NCI-H2029 treated with DMSO at 0.1 percent for 48 hours (cell line): ENCODE measurements around the gene GFOD2.
"Not testable (repeated sequence)": the region's sequence is repeated elsewhere in the genome, so short reads cannot be mapped to it uniquely, and the experiment has no call there.

Experiments
- DNase-seq: peaks from one replicate; lab custom pipeline; 2025; lab: John Stamatoyannopoulos, UW

The GFOD2 gene

GRCh38 chr16:67719048-67719777, at the start of gene GFOD2:
Gene GFOD2, minus strand, starts transcription at chr16:67719316. Its CDS starts 33,601 bp downstream, at chr16:67685715.
- DNase-seq, result peak; percentile 42

- DNase-seq, result no peak
Observed at GRCh38 chr16:67767953-67768352, 48.8 kb upstream of the GFOD2 start.

- DNase-seq, result no peak
Observed at GRCh38 chr16:67766291-67766690, 47.2 kb upstream of the GFOD2 start.

GRCh38 chr16:67764158-67764667, 45.1 kb upstream of the GFOD2 start:
- no peak for DNase-seq

- DNase-seq, result no peak
Observed at GRCh38 chr16:67763066-67763465, 44.0 kb upstream of the GFOD2 start.

GRCh38 chr16:67762385-67762784, 43.3 kb upstream of the GFOD2 start:
- DNase-seq, result no peak

GRCh38 chr16:67761924-67762323, 42.8 kb upstream of the GFOD2 start:
- no peak for DNase-seq

- no peak for DNase-seq
Observed at GRCh38 chr16:67760956-67761230, 41.8 kb upstream of the GFOD2 start.

GRCh38 chr16:67760206-67760955, 41.3 kb upstream of the GFOD2 start:
- DNase-seq, result no peak

GRCh38 chr16:67758966-67759365, 39.9 kb upstream of the GFOD2 start:
- no peak for DNase-seq

- no peak for DNase-seq
Observed at GRCh38 chr16:67758006-67758405, 38.9 kb upstream of the GFOD2 start.

- no peak for DNase-seq
Observed at GRCh38 chr16:67752641-67753040, 33.5 kb upstream of the GFOD2 start.

GRCh38 chr16:67751331-67751730, 32.2 kb upstream of the GFOD2 start:
- DNase-seq, result not testable (repeated sequence)

GRCh38 chr16:67750466-67750865, 31.4 kb upstream of the GFOD2 start:
- DNase-seq, result no peak

- no peak for DNase-seq
Observed at GRCh38 chr16:67749436-67750078, 30.4 kb upstream of the GFOD2 start.

- no peak for DNase-seq
Observed at GRCh38 chr16:67748834-67749233, 29.7 kb upstream of the GFOD2 start.

- no peak for DNase-seq
Observed at GRCh38 chr16:67746846-67747245, 27.7 kb upstream of the GFOD2 start.

- DNase-seq, result no peak
Observed at GRCh38 chr16:67741118-67741517, 22.0 kb upstream of the GFOD2 start.

- no peak for DNase-seq
Observed at GRCh38 chr16:67740391-67740790, 21.3 kb upstream of the GFOD2 start.

GRCh38 chr16:67736858-67737257, 17.7 kb upstream of the GFOD2 start:
- DNase-seq, result no peak

GRCh38 chr16:67734731-67735201, 15.7 kb upstream of the GFOD2 start:
- DNase-seq, result no peak

GRCh38 chr16:67733734-67734470, 14.8 kb upstream of the GFOD2 start:
- DNase-seq, result no peak
